Effector memory CD4-positive, alpha-beta T cell (primary cell): ENCODE measurements around the gene NPAS4.
"Not testable (repeated sequence)": the region's sequence is repeated elsewhere in the genome, so short reads cannot be mapped to it uniquely, and the experiment has no call there.

Experiments used
- DNase-seq, 3 donors: peaks; one replicate each; pipeline ENCODE4 v3.0.0-alpha.2; 2020
- H3K27ac ChIP-seq: 2 replicates; pipeline ENCODE4 v1.7.0; 2013; ENCODE audit warnings: mild to moderate bottlenecking, low read length, moderate library complexity; ENCODE audit not compliant: insufficient read depth, poor library complexity, severe bottlenecking
- H3K27me3 ChIP-seq: replicated peaks from 2 replicates; pipeline ENCODE4 v1.7.0; 2013; ENCODE audit warnings: mild to moderate bottlenecking, low read length; ENCODE audit not compliant: insufficient read depth, control insufficient read depth, poor library complexity, severe bottlenecking
- H3K36me3 ChIP-seq: 2 replicates; pipeline ENCODE4 v1.7.0; 2013; ENCODE audit warnings: mild to moderate bottlenecking, low read length, moderate library complexity; ENCODE audit not compliant: control insufficient read depth, insufficient read depth
- H3K4me1 ChIP-seq: 2 replicates; pipeline ENCODE4 v1.7.0; 2013; ENCODE audit warnings: low read length, mild to moderate bottlenecking; ENCODE audit not compliant: control insufficient read depth, insufficient read depth, poor library complexity, severe bottlenecking
- H3K4me3 ChIP-seq: 2 replicates; pipeline ENCODE4 v1.7.0; 2013; ENCODE audit warnings: low read length, low read depth, mild to moderate bottlenecking; ENCODE audit not compliant: insufficient read depth, poor library complexity, severe bottlenecking
- H3K9me3 ChIP-seq: 2 replicates; pipeline ENCODE4 v1.7.0; 2013; ENCODE audit warnings: mild to moderate bottlenecking, low read length, moderate library complexity; ENCODE audit not compliant: control insufficient read depth

The NPAS4 gene

DNA sequence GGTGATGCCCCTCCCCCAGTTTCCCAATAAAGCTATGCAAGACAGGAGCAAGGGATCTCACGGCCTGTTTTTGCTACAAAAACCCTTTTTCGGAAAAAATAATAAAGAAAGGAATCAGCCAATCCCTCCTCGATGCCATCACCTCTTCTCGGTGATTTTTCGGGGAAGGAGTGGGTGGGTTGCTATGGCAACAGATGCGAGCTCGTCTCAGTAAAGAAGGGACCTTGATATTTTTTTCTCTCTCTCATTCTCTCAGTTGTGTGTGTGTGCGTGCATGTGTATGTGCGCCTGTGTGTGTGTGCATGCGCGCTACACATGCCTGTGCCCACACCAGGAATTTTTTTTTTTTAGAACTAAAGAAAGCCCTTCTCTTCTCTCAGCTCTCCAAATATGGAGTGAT, 3.8 kb upstream of the NPAS4 start:
- Histone ChIP-seq H3K4me1 (no peaks in the 10 kb centered on the region), H3K27ac (no peak overlapping the region), H3K27me3 (peaks cover 7% of the 10 kb centered on the region), H3K4me3 (no peak overlapping the region), H3K36me3 (no peaks in the 10 kb centered on the region), H3K9me3 (no peaks in the 10 kb centered on the region)
- DNase-seq, result no peak

DNA sequence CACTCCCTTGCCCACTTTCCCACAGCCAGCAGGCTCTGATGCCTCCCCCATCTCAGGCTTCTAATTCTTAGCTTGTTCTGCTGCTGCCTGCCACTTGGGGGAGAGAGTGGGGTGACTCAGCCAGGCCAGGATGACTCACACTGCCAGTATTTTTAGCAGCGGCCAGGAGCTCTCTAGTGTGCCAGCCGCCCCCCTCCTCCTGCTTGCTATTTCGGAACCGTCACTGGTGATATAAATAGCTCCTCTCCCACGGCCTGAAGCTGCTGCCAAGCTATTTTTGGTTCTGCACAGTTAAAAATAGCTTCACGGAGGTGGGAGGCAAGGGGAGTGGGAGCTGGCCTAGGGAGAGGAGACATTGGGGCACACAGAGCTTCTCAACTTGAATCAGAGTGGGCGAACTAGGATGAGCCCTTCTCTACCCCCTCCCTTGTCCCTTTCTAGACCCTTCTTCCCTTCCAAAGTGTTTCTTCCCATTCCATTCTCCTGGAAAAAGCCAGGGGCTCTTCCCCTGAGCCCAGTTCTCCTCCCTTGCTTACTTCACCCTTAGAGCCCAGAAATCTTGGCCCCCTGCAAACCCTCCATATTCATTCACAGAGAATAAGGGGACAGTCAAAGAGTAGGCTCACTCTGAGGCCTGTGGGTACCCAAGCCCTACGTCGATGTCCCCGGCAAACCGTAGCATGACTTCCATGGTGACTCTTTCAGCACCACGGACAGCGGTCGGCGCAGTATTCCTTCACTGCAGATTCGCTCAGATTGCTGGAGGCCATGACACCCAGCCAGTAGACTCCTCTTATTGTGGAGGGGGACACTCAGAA, 2.5 kb upstream of the NPAS4 start:
- Histone ChIP-seq H3K9me3 (no peaks in the 10 kb centered on the region), H3K4me1 (no peaks in the 10 kb centered on the region), H3K27ac (no peak overlapping the region), H3K27me3 (peaks cover 7% of the 10 kb centered on the region), H3K4me3 (no peak overlapping the region), H3K36me3 (no peaks in the 10 kb centered on the region)
- DNase-seq, result peak in 2 of 3 donors; percentile 13 to 24

DNA sequence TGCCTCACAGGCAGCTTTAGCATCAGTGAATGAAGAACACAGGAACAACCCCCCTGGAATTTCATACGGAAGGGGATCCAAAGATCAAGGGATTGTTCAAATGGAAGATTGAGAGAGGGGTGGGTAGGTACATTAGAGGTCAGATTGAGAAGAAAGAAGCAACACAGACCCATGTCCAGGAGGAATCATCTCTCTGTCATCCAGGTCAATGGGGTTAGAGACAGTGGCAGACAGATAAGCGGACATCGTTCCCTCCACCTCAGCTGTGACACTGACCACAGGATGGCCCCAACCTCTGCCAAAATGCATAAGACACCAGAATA, 1.9 kb upstream of the NPAS4 start:
- Histone ChIP-seq H3K4me3 (no peak overlapping the region), H3K36me3 (no peaks in the 10 kb centered on the region), H3K27ac (no peak overlapping the region), H3K4me1 (no peaks in the 10 kb centered on the region), H3K27me3 (peaks cover 7% of the 10 kb centered on the region), H3K9me3 (no peaks in the 10 kb centered on the region)
- DNase-seq, result no peak

DNA sequence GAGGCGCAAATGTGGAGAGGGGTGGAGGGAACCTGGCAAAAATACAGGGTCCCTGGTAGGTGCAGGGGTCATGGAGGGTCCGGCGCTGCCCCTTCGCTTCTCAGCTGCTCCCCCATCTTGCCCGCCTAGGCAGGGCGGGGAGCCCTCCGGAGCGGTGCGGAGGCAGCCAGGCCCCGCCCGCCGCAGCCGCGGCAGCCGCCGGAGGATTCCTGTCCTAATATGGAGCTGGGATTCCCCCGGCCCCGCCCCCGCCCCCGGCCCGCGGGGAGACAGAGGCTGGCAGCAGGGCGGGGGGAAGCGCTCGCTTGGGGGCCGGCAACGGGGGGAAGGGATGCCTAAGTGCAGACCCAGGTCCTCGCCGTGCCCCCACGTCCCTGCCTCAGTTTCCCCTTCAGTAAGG, 1.0 kb upstream of the NPAS4 start:
- H3K36me3 ChIP-seq, result no peaks in the 10 kb centered on the region
- H3K9me3 ChIP-seq, result no peaks in the 10 kb centered on the region
- H3K4me1 ChIP-seq, result no peaks in the 10 kb centered on the region
- no peak for DNase-seq
- H3K4me3 ChIP-seq, result no peak overlapping the region
- H3K27ac ChIP-seq, result no peak overlapping the region
- H3K27me3 ChIP-seq, result peaks cover 7% of the 10 kb centered on the region

DNA sequence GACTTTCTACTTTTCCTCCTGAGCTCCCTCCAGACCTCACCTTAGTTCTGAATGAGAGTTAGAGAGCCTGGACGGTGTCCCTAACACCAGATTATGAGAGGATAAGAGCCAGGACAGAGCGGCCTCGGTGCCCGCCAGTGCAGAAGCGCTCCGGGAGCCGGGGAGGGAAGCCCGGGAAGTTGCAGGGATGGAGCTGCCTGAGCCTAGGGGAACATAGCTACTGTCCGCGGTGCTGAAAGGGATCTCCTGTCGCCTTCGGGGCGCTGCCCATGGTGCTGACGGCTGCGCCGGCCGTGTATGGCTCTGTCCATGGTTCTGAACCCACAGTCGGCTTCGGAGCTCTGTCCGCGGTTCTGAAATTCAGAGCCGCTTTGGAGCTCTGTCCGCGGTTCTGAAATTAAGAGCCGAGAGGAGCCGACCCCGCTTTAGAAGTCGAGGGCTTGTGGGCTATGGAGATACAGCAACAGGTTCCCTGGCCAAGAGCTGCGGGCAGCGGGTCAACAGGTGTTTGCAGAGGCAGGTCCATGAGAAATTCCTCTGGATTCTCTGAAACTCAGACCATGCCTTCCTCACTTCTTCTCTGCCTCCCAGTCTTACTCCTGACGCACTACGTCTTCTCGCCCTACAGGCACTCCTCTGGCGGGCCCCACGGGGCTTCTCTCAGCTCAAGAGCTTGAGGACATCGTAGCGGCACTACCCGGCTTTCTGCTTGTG, 814 bp downstream of the NPAS4 start:
- Histone ChIP-seq H3K27ac (no peak overlapping the region), H3K4me3 (no peak overlapping the region), H3K27me3 (peaks cover 7% of the 10 kb centered on the region), H3K4me1 (no peaks in the 10 kb centered on the region), H3K9me3 (no peaks in the 10 kb centered on the region), H3K36me3 (no peaks in the 10 kb centered on the region)
- peak; percentile 77 to 83 (median 83) for DNase-seq

DNA sequence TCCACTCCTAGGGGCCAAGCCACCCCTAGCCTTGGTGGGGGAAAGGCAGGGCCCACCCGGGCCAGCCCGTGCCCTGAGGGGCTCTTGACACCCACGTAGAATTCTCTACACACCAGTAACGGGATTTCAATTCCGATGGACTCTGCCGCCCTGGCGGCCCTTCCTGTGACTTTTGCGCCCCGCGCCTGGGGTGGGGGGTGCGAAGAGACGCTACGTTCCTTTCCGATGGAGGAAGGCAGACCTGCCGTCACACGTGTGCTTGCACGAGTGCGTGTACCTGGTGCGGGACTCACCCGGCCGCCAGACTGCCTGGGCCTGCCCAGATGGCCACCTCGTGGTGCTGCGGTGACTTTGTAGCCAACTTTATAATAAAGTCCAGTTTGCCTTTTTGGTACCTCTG, 5.5 kb downstream of the NPAS4 start:
- Histone ChIP-seq H3K27me3 (no peaks in the 10 kb centered on the region), H3K9me3 (no peaks in the 10 kb centered on the region), H3K36me3 (no peaks in the 10 kb centered on the region), H3K4me1 (no peaks in the 10 kb centered on the region), H3K27ac (no peak overlapping the region), H3K4me3 (no peak overlapping the region)
- DNase-seq, result no peak

DNA sequence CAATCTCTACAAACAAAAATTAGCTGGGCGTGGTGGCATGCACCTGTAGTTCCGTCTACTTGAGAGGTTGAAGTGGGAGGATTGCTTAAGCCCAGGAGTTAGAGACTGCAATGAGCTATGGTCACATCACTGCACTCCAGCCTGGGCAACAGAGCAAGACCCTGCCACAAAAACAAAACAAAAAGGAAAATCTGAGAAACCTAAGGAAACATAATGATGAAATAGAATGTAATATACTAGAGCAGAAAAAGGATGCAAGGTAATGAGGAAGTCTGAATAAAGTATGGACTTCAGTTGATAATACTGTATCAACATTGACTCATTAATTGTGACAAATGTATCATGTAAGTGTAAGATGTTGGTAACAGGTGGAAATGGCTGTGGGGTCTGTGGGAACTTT, 8.1 kb downstream of the NPAS4 start:
- no peak overlapping the region for H3K27ac ChIP-seq
- H3K4me3 ChIP-seq, result no peak overlapping the region
- no peaks in the 10 kb centered on the region for H3K9me3 ChIP-seq
- H3K27me3 ChIP-seq, result no peaks in the 10 kb centered on the region
- no peak for DNase-seq
- no peaks in the 10 kb centered on the region for H3K36me3 ChIP-seq
- no peaks in the 10 kb centered on the region for H3K4me1 ChIP-seq

DNA sequence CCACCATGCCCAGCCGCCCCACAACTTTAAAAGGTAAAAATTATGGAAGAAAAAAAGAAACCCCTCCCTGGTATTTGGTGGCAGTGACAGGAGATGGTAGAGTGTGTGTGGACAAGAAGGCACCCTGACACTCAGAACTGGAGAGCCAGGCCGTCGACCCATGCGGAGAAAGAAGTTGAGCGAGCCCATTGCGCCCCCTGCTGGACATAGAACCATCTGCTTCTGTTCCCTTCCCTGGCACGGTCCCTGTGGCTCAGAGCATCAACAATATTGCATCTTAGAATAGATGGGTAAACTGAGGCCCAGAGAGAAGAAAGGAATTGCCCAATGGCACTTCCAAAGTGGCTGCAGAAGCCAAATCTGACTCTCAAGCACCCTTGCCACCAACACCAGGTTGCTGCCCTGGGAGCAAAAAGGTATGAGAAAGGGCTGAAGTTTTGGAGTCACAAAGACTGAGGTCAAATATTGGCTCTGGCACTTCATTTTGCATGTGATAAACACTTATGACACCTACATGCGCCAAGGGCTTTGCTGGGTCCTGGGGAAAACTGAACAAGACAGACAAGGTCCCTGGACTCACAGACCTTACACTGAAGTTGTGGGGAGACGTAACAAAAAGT, 9.3 kb downstream of the NPAS4 start:
- no peak overlapping the region for H3K4me3 ChIP-seq
- DNase-seq, result peak; percentile 39 to 60 (median 42)
- no peaks in the 10 kb centered on the region for H3K4me1 ChIP-seq
- H3K27me3 ChIP-seq, result no peaks in the 10 kb centered on the region
- H3K27ac ChIP-seq, result no peak overlapping the region
- H3K36me3 ChIP-seq, result peaks cover 4% of the 10 kb centered on the region
- no peaks in the 10 kb centered on the region for H3K9me3 ChIP-seq

DNA sequence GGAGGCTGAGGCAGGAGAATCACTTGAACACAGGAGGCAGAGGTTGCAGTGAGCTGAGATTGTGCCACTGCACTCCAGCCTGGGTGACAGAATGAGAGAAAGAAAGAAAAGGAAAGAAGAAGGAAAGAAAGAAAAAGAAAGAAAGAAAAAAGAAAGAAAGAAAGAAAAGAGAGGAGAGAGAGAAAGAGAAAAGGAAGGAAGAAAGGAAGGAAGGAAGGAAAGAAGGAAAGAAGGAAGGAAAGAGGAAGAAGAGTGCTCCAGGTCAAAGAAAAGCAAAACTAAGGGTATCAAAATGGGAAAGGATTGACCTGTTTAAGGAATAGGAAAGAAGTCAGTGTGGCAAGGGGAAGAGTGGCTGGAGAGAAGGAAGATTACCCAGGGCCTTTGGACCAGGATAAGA, 10.5 kb downstream of the NPAS4 start:
- H3K27me3 ChIP-seq, DNase-seq, H3K27ac ChIP-seq, H3K9me3 ChIP-seq, H3K4me3 ChIP-seq, H3K4me1 ChIP-seq: not testable (repeated sequence)
- H3K36me3 ChIP-seq, result peaks cover 14% of the 10 kb centered on the region

DNA sequence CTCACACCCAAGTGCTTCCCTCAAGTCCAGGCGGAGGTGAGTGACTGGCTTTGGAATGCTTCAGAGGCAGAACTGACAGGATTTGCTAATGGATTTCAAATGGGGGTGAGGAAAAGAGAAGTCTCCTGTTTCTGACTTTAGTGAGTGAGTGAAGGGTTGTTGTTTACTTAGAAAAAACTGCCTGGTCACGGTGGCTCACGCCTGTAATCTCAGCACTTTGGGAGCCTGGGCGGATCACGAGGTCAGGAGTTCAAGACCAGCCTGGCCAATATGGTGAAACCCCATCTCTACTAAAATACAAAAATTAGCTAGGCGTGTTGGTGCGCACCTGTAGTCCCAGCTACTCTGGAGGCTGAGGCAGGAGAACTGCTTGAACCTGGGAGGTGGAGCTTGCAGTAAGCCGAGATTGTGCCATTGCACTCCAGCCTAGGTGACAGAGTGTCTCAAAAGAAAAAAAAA, 11.1 kb downstream of the NPAS4 start:
- H3K4me1 ChIP-seq, H3K4me3 ChIP-seq, H3K9me3 ChIP-seq, DNase-seq, H3K27me3 ChIP-seq, H3K27ac ChIP-seq: not testable (repeated sequence)
- peaks cover 20% of the 10 kb centered on the region for H3K36me3 ChIP-seq
